Occipital lobe (tissue), 2 donors: ENCODE data around the gene KCNC2. TPM values are rescaled to one million over a fixed set of nuclear protein-coding genes. Genes with fewer than 3 reads are reported as not detected.
"Not testable (repeated sequence)": the region's sequence is repeated elsewhere in the genome, so short reads cannot be mapped to it uniquely, and the experiment has no call there.

Experiments used
- DNase-seq: peaks from one replicate; lab custom pipeline; 2025; lab: John Stamatoyannopoulos, UW
- total RNA-seq: library from RNA; depleted of rRNA; stranded (reverse); fragments of >200 nt; gene quantifications from one replicate; pipeline ENCODE4 v1.2.3, GENCODE V29; 2014

Gene KCNC2
- total RNA-seq, result 21.1 TPM

- DNase-seq, result no peak
Measured at GRCh38 chr12:75209812-75210138, at the start of gene KCNC2. Gene KCNC2 (minus strand): TSS chr12:75209839.

DNA sequence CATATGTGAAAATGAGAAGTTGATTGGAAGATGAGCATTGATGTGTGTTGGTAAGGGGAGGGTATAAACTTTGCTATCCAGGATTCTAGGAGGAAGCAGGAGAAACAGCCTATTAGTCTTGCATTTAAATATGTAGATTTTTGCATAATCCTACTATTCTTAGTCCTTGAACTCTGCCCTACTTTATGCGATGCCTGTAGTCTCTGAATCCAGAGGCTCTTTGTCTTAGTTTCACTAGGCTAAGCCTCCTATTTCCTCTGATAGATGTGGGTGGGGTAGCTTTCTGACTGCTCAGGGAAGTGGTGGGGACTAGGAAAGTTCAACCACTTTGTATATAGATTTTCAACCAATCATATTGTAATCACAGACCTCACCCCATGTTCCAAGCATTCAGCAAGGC is 49.5 kb upstream of the KCNC2 start:
- no peak for DNase-seq

GRCh38 chr12:75257510-75257909 is 47.9 kb upstream of the KCNC2 start:
- no peak for DNase-seq

- no peak for DNase-seq
Measured at GRCh38 chr12:75245108-75245507, 35.5 kb upstream of the KCNC2 start.

GRCh38 chr12:75239987-75240386 is 30.3 kb upstream of the KCNC2 start:
- no peak for DNase-seq

- DNase-seq, result no peak
Measured at GRCh38 chr12:75236206-75236605, 26.6 kb upstream of the KCNC2 start.

DNA sequence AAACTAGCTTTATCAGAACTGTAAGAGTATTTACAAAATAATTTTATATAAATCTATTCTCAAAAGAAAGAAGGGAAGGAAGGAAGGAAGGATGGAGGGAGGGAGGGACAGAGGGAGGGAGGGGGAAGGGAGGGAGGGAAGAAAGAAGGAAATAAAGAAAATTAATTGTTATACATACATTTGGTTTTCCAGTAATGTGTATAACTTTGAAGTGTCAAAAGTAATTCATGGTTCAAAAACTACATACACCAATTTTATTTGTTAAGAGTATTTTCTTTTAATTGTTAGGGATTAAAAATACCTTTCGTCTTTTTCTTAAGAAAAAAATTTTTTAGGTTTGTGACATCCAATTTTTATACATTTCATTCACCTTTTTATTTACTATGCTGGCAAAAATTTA is 17.5 kb upstream of the KCNC2 start:
- no peak for DNase-seq

DNA sequence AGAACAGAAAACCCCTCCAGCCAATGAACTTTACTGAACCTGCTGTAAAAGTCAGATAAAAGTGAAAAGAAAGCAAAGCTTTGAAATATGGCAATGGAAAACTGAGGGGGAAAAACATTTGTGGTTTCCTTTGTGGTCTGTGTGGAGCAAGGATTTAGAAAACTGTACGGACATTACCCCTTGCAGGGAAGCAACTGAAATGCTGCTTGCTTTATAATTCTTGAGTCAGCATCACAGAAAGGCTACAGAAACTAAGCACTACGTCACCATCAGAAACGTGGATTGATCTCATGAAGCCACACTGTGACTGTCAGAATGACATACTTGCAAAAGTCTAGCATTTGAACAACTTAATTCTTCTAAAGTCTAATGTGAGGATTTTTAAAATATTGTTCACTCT is 2.4 kb upstream of the KCNC2 start:
- no peak for DNase-seq

DNA sequence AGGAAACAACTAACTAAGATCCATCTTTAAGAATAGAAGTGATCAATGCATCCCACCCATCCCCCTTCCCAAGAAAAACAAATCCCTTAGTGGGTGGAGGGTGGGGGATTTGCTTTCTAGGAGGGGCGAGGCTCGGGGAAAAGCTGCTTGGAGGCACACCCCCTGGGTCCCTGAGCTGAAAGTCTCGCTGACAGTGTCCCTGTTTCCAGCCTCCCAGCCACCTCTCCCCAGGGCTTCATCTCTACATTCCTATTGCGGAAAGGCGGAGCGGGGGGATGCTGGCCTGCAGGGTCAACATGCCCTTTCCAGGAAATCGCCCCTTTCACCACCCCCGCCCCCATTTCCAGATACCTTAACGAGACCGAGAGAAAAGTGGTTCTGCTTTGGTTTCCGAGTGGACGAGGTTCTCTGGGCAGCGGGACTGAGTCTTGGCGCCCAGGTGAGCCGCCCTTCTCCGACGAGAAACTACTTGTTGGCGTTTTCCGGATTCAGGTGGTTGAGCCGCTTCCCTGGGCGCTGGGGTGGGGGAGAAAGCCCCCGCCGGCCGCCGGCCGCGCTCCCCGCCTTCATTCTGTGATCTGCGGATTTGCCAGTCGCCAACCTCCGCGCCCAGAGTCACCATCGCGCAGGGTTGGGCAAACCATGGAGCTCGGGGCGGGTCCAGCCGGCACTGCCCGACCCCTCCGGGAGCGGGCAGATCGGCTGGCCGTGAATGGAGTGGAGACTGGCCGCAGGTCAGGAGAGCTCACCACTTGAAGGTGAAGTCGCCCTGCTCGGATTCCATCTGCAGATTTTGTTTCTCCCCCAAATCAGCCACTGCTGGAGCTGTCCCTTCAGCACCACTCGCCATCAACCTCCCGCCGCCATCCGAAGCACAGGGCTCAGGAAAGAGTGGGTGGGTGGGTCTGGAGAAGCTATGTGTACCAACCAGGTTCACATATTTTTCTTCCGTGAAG is 505 bp downstream of the KCNC2 start:
- no peak for DNase-seq

DNA sequence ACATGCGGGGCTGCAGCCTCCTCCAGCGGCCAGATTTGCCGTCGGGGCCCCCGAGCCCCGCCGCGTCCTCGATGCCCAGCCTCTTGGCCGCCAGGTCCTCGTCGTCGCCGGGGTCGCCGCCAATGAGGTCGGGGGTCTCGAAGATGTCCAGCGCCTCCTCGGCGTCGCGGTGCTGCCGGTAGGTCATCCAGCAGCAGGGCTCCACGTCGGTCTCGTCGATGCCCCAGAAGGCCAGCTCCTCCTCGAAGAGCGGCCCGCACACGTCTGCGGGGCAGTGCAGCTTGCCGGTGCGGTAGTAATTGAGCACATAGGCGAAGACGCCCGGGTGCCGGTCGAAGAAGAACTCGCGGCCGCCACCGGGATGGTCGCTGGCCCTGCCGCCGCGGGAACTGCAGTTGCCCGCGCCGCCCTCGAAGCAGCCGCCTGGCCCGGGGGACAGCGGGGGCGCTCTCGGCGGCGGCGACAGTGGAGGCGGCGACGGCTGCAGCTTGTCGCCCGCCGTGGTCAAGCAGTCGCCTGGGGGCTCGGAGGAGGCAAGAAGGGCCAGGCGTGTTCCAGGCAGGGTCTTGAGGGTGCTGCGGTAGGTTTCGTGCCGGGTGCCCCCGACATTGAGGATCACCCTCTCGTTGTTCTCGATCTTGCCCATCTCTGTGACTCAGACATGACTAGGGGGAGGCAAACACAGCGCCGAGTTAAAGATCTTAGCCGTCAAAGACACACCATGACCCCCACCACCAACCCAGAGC is 2.1 kb downstream of the KCNC2 start:
- no peak for DNase-seq

DNA sequence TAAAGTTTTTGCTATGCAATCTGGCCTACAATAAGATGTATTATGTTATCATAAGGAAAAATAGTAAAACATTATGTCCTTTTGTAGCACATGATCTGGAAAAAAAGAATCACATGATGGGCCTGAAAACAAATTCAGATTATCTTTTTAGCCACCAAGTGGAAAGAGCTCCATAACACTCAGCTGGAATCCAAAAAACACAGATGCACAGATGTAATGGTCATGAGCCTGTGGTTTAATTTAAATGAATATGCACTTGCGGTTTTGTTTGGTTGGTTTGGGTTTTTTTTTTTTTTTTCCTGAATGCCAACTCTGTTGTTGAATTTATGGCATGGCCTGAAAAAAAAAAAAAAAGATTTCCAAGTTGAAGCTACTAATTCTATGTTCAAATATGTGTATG is 4.1 kb downstream of the KCNC2 start:
- no peak for DNase-seq

DNA sequence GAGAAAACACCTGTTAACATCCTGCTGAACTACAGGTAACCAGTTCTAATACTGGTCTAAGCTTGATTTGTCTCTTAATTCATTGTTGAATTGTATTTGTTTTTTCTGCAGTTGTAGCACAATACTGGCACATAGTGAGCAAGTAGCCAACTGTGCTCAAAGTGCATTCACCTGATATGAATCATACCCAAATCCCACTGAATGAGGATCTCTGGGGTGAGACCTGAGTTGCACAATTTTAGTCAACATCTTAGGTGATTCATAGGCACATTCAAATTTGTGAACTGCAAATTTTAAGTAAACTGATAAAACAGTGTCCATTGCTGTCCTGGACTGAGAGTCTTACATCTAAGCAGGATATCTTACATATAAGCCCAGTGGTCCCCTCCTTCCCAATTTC is 12.8 kb downstream of the KCNC2 start:
- DNase-seq, result no peak

DNA sequence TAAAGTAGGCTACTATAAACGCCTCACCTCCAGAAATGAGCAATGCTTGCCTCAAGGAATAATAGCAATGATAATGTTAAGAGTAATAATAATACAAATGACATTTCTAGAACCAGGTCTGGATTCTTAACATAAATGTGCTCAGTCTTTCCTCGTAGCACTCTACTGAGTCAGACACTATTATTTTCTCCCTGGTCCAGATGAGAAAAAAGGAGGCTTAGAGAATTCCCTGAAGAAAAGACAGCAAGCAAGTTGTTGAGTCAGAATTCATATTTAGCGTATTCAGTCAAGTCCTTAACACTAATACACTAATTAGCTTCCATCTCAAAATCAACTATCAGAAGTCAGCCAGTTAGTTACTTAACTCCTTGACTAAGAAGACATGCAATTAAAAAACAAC is 13.2 kb downstream of the KCNC2 start:
- no peak for DNase-seq

DNA sequence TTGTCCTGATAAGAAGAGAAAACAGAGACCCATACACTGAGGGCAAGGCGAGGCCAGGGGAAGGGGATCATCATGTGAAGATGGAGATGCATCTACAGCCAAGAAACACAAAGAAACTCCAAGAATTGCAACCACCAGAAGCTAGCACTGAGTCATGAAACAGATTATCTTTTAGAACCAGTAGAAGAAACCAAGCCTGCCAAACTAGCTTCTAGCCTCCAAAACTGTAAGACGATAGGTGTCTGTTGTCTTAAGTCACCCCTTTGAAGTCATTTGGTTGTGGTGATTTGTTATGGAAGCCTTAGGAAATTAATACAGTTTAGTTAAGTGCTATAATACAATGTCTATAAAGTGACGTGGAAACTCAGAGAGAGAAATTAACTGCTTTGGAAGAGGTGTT is 15.4 kb downstream of the KCNC2 start:
- DNase-seq, result no peak

GRCh38 chr12:75192196-75192595 is 17.4 kb downstream of the KCNC2 start:
- DNase-seq, result no peak

DNA sequence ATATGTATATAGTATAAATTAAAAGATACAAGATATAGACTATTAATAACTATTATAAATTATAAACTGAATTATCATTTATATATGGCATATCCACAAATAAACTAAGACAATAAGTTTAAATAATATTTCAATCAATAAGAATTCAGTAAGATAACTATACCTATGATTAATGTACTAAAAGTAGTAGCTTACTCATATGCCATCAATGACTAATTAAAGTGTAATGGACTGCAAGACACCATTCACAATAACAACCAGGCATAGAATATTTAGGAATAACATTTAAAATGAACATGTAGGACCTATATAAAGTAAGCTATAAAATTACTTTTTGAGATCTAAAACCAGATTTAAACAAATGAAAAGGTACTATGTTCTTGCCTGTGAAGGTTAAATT is 18.8 kb downstream of the KCNC2 start:
- no peak for DNase-seq

GRCh38 chr12:75185881-75186280 is 23.8 kb downstream of the KCNC2 start:
- not testable (repeated sequence) for DNase-seq

GRCh38 chr12:75184516-75184915 is 25.1 kb downstream of the KCNC2 start:
- DNase-seq, result no peak

- DNase-seq, result no peak
Measured at GRCh38 chr12:75183967-75184366, 25.7 kb downstream of the KCNC2 start.

DNA sequence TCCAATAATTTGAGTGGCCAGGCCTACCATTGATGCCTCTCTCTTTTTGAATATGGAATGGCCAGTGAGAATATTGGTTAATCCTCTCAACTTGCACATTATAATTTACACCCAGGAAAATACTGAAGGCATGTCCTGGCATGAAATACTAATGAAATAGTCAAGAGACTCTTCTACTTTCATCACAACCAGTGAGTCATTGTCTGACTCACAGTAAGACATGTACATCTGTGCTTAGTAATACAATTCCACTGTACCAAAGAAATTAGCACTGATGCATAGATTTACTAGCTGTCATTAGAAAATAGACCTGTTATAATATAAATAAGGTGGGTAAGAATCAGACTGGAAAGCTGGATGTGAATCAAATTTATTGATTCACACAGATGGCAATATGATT is 31.6 kb downstream of the KCNC2 start:
- no peak for DNase-seq

- DNase-seq, result no peak
Measured at GRCh38 chr12:75172611-75173010, 37.0 kb downstream of the KCNC2 start.

- no peak for DNase-seq
Measured at GRCh38 chr12:75170640-75171185, 38.9 kb downstream of the KCNC2 start.

GRCh38 chr12:75162845-75163244 is 46.8 kb downstream of the KCNC2 start:
- DNase-seq, result no peak
